NCI-H1694 treated with DMSO at 0.1 percent for 48 hours (cell line): ENCODE data around the gene CNTN4.
"Not testable (repeated sequence)": the region's sequence is repeated elsewhere in the genome, so short reads cannot be mapped to it uniquely, and the experiment has no call there.

Experiments
- DNase-seq: peaks from one replicate; lab custom pipeline; 2025; lab: John Stamatoyannopoulos, UW

Gene CNTN4

DNA sequence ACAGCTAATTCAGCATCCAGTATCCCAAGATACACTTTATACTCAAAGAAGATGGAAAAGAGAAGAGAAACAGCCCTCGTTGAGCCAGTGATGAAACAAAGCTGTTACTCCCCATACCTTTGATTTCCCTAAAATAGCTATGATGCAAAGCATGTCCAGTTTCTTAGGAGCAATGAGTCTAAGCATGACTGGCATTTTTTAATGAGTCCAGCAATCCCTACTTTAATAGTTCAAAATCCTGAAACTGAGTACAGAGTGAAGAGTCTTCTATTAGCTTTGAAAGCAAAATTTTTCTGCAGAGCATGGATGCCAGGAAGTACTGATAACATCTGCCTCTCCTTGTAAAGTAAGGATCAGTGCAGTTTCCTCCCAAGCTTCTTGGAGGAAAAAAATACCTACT is 708.8 kb downstream of the CNTN4 start:
- no peak for DNase-seq

DNA sequence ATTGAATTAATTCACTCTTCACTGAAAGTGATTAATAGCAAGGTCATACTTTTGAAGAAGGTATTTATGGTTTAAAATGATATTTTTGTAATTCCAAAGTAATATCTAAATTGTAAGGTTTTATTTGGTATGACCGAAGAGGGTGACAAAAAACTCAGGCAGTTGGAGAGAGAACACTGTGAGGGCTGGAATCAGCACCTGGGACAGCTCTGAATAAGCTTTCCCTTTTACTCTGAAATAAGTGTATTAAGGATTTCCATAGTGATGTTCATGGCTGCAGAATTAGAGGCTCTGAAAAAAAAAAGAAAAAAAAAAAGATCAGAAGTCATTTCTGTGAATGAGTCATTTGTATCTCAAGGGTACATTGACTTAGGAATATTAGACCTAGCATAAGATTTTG is 712.1 kb downstream of the CNTN4 start:
- DNase-seq = no peak

DNA sequence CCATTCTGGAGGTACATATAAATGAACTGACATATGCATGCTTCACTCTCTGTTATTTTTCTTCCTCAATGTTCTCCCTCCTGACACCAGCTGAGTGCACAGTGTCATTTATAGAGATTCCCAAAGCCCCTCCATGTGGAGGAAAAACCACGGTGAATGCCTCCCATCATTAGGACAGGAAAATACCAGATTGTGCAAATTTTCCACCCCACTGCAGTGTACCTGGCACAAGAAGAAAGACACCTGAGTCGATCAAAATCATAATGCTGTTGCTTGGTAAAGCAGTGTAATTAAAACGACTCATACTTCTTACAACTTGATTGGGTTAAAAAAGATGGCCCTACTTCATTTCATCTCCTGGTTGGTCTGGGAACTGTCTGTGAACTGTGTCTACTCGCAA is 720.9 kb downstream of the CNTN4 start:
- no peak for DNase-seq

DNA sequence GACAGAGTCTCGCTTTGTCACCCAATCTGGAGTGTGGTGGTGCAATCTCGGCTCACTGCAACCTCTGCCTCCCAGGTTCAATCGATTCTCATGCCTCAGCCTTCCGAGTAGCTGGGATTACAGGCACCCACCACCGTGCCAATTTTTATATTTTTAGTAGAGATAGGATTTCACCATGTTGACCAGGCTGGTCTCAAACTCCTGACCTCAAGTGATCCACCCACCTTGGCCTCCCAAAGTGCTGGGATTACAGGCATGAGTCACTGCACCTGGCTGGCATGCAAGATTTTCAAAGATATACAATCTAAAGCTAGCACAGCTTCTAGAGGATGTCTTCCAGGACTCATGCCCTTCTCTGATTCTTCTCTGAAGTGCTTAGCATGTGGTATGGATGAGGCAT is 722.3 kb downstream of the CNTN4 start:
- not testable (repeated sequence) for DNase-seq

DNA sequence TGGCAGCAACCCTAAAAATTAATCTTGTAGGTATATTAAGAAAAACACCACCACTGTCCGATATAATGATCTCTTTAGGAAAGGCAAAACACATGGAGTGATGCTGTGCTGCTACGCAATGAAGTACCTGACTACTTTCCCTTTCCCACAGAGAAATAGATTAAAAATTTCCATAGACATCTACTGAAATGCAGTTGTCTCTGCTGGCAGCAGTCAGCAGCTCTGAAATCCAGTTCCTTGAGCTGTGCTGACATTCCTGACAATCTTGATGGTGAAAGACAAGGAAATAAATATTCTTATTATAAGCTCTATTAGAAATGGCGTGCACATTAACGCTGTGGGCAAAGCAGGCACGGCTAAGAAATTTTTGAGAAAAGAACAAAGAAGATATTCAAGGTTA is 723.9 kb downstream of the CNTN4 start:
- DNase-seq = no peak

DNA sequence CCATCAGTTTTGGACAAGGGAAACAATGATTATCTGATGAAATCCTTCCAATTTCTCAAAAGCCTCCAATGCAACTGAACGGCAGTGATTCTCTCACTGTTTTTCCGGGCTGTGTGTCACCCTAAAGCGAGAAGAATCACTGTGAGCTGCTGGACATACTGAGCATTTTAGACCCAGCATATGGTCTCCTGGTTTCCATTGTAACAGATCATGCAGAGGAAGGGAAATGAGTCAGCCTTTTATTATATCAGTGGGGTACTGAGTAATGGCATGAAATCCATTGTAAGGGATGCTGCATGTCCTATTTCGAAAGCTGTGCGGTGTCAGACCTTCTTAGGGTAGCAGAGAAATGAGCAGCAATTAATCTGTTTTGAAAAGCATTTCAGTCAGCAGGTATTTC is 724.4 kb downstream of the CNTN4 start:
- DNase-seq = no peak

DNA sequence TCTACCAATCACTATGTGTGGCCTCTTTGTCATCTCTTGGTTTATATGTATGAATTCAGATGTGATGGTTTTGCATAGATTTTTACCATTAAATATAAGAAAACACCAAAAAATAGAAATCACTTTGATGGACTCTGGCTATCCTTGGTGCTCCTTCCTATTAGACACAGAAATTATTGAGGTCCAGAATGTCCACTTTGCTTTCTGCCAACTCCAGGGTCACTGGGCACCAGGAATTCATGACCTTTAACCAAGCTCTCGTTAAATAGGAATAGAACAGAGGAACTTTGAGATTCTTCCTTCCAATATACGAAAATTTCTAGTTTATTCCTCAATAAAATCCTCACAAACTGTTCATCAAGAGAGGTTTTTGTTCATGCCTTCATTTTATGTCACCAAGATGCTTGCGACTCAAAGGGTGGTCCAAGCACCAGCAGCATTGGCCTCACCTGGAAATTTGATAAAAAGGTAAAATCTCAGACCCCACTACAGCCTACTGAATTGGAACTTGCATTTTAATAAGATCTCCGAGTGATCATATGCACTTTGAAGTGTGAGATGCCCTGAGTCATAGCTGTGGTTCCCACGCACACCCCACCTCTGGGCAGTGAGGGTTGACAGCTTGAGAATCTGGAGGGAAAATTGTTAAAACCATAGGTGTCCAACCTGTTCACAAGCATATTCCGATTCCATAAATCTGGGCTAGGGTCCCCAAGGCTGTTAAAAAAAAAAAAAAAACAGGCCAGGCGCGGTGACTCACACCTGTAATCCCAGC is 725.0 kb downstream of the CNTN4 start:
- no peak for DNase-seq

DNA sequence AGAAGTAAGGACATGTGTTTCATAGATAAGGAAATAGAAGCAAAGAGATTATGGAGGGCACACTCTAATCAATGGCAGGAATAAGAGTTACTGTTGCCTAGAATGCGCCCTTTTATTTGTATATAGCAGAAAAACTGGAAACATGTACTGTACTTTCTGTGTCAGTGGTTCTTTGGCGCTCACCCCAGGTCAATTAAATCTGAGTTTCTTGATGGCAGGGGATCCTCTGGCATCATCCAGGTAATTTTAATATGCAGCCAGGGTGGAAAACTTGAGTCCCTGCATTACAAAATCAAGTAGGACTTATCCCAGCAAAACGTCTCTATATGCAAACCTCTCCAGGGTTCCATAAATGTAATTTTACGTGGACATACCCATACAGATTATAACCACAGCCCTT is 727.4 kb downstream of the CNTN4 start:
- no peak for DNase-seq

DNA sequence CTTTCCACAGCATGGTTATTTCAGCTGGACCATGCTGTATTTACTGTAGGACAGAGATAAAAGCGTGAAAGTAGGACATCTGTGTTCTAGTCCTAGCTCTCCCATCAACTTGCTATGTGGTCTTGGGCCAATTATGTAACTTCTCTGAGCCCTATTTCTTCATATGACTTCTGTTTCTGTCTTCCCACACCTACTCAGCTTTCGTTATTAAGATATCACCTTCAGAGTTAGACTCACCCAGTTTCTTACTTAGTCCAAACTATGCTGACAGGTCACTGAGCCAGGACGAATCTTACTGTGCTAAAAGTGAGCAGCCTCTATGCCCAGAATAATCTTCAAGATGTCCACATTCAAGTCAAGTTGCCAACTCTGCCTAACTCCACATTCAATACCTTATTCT is 727.8 kb downstream of the CNTN4 start:
- no peak for DNase-seq

DNA sequence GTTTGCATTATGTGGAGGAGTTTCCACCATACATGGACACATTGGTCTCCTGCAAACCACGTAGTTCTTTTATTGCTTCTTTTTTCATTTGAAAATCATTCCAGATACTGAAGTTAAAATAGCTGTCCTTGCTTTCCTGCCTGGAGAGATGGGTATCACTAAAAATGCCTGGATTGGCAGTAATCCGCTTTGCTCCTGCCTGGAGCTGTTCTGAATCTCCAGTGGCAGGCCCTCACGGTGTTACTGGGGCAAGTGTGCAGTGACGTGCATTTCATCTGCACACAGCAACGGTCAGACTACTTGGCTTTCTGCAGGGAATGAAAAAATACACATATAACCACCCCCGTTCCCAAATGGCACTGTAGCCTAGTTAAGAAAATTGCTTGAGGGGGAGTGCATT is 738.6 kb downstream of the CNTN4 start:
- no peak for DNase-seq

DNA sequence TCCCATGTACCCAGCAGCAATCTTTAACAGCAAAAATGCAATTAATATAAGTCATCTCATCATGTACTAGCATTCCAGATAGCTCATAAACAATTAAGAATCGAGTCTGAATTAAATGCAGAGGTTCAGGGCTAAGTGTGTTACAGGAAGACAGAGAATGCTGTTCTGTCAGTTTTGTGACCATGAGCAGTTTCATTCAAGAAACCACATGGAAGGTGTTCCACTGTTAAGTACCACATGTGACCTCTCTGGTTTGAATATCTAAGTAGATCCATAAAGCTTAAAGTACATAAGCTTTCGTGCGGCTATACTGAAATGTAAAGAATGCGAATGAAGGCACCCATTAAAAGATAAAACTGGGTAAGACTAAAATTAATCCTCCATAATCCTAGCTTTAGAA is 739.2 kb downstream of the CNTN4 start:
- no peak for DNase-seq

DNA sequence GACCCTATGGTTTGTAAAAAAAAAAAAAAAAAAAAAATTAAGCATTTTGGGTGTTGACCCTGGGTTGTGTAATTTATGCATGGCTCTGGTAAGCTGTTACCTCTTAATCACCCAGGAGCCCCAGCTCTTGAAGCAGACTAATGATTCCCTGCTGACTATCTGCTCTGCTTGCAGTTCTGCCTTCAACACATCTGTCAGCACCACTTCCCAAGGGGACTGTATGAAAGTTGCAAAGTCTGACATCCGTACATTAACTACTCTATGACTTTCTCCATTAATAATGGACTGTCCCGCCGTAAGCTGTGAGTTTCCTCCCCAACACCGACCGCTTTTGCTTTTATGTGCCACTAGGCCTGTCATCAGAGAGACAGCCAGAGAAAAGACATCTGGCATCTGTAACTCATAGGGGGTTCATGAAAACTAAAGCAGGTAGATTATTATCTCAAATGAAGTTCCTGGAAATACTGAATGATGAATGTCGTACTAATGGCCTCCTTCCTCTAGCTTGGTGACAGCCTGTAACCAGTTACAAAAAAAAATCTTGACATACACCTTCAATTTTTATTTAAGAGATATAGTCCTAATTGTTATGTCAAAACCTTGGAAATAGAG is 740.0 kb downstream of the CNTN4 start:
- DNase-seq = no peak

DNA sequence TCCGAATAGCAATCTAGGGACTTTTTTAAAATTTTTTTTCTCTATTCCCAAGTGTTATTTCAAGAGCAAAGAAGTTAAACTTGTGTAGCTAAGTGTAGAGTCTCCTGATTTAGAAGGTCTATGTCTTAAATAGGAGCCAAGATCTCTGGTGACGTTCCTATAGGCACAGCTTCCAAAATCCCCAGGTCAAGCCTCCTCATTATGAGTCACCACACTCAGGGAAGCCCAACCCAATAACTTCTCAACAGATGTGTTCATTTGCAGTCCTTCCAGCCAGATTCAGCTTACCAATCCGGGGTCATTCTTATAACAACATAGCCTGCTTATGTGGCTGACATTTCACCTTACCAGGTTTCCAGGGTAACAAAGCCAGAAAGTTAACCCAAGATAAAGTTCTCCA is 741.2 kb downstream of the CNTN4 start:
- DNase-seq = no peak

DNA sequence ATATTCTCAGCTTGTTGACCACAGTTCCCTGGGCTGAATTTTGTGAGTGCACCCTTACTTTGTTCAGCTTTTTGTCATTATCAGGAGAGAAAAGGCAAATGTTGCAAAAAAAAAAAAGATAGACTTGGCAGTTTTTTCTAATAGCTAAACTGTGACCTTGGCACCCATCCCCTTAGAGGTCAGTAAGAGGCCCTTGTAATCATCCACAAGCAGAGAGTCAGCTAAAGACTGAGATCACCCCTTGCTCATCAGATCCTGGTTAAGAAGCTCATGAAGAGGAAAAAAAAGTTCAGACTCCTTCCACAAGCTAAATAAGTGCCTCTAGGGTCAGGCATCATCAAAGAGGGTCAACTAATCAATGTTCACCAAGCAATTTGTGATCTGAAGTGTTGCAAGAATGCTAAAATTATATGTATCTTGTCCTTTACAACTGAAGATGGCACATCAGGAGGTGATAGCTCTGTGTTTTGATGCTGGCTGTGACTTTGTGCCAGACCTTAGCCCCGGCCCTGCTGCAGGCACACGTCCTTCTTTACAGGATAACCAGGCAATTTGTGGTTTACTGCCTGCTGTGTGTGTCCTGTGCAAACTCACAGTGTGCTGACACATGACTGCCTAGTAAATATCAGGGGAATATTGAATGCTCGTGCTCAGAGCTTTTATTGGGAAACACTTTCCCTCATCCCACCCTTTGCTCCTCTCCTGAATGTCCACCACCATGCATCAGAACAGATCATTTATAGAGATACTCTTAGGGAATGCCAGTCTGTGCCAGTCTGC is 748.6 kb downstream of the CNTN4 start:
- DNase-seq = no peak

DNA sequence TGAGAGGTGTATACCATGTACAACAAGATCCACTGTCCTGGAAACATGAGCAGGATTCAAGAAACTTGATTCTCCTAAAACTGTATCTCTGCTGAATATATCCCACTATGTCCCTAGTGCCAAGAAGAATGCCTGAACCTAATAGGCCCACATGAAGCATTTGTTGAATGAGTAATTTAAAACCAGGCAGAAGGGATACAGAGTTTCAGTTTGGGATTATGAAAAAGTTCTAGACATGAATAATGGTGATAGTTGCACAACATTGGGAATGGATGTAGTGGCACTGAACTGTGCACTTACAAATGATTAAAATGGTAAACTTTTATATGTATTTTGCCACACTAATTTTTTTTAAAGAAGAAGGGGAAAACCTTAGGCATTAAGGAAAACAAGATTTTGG is 750.4 kb downstream of the CNTN4 start:
- no peak for DNase-seq

DNA sequence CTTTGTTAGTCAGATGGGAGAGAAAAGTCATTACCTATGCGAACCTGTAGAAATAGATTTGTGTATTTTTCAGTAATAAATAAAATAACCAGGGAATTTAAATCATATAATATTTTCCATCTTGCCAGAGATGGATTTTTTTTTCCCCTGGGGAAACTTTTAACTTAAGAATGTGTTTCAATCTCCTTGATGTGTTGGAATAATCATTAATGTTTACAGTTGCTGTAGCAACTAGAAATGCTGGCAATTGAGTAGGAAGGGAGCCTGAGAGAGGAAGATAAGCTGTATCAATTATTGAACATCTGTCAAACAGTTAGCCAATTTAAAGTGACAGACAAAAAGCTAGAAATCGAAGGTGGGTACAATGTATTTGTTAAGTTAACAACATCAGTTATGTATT is 752.0 kb downstream of the CNTN4 start:
- no peak for DNase-seq

DNA sequence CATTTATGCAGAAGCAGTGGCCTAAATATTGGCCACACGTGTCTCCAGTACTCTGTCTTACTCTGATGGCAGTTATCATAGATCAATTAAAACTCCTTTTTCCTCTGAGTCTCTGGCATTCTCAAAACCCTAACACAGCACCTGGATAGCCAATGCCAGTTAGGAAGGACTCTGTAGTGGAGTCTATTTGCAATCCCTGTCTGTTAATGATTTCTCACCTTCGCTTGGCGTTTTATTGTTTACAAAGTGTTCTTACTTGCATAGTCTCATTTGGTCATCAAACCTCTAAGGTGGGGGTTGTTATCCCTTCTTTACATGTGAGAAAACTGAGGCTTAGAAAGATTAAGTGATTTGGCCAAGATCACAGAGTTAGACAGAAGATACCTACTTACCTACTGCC is 752.7 kb downstream of the CNTN4 start:
- no peak for DNase-seq

DNA sequence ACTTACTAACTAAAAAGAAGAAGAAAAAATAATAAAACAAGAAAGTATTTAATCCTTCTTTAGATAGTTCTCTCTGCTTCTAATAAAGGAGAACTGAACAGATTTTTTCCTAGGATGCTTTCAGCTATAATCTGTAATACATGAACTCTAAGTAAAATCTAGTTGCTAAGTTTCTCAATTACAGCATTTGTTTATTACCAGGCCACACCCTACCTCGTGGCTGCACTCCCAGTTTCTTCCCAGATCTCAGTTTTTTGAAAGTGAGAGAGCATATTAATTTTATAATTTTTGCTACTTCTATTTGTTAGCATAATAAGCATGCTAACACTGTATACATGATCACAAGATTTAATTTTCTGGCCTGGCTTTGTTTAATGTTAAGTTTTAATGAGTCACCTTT is 753.2 kb downstream of the CNTN4 start:
- no peak for DNase-seq

DNA sequence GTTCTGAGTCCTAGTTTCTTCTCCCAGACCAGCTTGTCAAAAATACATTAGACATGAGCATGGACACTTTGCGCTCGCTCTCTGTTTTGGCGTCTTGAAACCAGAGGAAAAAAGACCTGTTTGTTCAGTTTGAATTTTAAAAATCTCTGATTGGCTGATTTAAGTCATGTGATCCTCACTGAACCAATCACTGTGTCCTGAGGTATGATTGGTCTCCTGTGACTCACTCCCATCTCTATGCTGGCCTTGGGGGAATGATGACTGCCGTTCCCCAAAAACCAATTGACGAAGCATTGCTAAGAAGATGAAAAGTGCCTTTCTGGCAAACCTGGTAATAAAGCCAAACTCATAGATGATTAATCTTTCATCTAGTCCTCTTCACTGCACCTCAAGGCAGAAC is 755.0 kb downstream of the CNTN4 start:
- DNase-seq = no peak

DNA sequence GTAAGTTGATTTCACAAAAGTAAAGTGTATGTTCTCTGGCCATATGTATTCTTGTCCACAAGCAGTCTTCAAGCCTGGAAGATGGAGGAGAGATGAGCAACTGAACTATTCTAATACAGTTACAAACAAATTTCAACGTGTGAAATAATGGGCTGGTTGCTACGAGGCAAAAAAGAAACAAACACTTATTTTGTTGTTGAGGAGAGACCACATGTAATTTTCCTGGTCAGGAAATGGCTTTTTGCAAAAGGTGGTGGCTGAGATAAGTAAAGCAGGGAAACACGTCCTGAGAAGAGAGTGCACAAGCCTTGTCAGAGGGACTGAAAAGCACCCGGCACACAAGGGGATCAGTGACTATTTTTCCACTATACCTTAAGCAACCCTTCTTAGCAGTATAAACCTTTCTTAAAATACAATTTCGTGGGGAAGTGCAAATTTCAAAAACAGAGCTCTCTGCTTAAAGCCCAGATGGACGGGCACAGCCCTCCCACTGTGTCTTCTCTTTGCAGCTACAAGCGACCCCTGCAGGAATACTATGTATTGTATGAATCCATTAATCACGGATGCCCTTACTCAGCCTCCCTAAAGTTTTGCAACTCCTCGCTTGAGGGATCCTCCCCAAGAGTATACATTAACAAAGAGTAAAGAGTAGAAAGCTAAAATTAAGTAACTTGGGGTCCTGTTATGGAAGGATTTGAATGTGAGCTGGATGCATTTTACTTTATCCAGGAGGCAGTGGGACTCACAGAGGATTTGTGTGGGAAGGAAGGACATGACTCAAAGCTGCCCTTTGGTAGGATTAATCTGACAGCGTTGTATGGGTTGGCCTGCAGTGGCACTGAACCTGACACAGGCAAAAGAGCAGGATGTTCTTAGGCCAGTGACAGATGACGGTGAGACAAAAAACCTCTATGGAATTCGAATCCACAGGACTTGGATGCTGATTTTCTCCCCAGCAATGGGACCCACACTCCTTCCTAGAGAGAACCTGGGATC is 757.8 kb downstream of the CNTN4 start:
- DNase-seq = no peak

DNA sequence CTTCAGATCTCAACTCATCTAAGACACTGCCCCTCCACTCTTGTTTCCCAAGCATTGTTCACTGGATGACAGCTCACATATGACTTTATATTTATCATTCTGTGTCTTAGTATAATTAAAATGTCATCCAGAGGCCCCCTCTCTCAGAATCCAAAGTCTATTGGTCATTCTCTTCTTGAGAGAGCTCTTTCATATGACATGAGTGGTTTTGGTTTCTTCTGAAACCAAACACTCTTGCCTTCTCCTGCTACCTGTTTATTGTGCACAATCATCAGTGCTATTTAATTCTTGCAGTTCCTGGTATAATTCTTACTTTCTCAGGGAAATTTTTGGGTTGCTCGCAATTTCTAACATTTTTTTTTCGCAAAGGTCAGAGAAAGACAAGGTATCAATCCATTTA is 762.0 kb downstream of the CNTN4 start:
- DNase-seq = no peak

DNA sequence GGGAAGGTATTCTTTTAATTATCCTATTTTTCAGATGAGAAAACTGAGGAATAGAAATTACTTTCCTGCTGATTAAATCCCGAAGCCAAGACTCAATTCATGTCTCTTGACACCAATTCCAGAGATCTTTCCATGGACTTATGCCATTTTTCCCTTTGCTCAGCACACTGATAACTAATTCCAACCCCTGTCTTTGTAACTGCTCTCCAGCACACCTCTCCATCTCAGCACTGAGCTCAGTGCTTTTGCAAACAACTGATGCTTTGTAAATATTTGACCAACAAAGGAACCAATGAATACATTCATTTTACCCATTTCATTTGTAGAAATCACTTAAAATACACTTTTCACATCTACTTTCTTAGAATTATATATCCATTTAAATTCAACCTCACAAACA is 762.5 kb downstream of the CNTN4 start:
- DNase-seq = no peak
